GM19238 (cell line): Measurements from ENCODE around the gene POU4F3.

Experiments
- DNase-seq: peaks from one replicate; pipeline ENCODE4 v3.0.0; 2011; ENCODE audit warnings: low spot score; ENCODE audit not compliant: insufficient read length

Gene POU4F3

GRCh38 chr5:146339715-146340259 is 1.1 kb downstream of the POU4F3 start:
- DNase-seq = no peak

DNA sequence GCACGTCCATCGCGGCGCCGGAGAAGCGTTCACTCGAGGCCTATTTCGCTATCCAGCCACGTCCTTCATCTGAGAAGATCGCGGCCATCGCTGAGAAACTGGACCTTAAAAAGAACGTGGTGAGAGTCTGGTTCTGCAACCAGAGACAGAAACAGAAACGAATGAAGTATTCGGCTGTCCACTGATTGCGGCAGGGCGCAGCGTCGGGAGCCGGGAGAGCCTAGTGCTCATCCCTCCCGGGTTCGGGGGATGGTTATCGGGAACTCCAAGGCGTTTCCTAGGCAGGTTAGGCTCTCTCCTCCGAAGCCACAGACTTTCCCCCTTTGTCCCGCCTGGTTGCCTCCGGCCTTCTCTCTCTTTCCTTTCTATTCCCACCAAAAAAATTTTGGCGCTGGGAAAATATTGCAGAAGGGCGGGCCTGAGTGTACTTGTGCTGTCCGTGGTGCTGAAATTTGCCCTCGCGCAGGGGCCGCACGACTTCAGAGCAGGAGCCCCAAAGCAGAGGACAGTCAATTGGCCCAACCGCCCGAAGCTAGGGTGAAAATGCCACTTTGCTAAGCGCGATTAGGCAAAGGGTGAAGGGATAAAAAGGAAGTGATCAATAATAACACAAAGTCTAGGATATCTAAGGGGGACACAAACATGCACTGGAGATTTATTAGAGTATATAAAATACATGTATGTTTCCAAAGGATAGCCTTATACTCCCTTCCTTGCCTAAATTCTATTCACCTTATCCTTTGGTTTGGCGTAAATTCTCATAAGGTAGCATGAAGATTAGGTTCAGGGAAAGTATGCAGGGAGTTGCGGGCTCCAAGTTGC is 1.8 kb downstream of the POU4F3 start:
- peak; percentile 35 for DNase-seq

DNA sequence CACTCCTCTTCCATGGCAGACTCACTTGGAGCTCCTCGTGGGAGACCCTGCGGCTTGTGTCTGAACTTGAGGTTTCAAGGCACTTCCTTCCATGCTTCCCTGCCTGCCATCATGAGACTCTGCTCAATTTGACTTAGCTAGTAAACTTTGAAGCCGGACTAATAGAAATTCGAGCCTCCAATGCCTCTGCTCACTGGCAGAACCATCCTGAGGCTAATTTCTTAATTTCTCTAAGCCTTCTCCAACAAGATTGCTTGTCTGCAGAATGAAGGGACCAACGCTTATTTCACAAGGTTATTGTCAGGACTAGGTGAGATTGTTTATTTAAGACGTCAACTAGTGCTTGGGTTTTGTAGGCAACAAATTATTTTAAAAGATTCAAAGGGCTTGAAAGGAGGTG is 3.2 kb downstream of the POU4F3 start:
- no peak for DNase-seq

DNA sequence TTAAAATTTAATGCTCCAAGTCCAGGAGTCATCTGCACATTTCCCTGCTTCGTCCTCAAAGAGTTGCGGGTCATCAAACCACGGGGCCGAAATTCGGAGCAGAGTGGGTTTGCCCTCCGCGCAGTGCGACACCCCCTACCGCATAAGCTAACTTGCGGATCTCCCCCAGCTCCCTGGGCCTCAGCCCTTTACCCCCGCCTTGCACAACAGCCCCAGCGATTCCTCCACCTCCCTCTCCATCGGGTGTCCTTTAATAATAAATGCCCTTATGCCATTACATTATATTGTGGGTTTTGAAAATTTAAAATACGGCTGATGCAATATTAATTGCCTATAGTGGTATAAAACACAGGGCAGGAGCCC is 3.9 kb downstream of the POU4F3 start:
- no peak for DNase-seq

DNA sequence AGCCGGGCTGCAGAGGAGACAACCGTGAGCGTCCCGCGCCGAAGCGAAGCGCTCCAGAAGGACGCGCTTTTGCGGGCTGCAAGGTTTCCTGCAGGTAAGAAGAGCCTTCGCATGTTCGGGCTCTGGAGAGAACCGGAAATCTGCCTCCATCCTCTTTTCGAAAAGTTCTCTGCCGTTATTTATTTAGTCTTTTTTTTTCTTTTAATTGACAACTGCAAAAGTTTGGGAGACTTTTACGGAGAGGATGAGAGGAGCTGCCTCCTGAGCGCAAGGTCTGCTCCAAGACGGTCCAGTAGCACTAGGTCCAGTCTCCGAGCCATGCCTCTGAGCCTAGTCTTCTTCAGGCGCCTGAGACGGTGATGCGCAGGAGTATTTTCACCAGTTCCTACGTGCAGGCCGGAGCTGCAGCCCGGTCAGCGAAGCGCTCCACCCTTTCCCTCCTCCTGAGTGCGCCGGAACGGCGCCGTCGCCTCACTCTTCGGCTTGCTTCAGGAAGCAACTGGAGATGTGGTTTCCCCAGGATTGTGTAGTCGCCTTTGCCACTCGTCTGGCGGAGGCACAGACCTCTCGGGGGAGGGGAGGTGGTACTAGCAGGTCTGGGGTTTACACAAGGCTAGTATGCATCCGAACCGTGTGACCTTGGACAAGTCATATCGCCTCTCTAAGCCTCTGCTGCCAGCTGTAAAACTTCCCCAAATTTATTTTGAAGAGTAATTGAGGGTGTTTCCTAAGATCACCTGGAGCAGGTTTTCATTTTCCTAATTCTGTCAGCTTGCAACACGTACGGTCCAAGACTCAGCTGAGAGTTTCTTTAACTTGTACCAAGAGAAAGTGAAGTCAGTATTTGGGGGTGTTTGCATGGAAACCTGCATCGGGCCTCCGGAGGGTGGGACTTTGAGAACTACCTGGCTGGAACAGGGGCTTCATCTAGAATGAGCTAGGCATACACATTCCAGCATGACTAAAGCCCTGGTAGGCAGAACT is 4.5 kb downstream of the POU4F3 start:
- DNase-seq = no peak

DNA sequence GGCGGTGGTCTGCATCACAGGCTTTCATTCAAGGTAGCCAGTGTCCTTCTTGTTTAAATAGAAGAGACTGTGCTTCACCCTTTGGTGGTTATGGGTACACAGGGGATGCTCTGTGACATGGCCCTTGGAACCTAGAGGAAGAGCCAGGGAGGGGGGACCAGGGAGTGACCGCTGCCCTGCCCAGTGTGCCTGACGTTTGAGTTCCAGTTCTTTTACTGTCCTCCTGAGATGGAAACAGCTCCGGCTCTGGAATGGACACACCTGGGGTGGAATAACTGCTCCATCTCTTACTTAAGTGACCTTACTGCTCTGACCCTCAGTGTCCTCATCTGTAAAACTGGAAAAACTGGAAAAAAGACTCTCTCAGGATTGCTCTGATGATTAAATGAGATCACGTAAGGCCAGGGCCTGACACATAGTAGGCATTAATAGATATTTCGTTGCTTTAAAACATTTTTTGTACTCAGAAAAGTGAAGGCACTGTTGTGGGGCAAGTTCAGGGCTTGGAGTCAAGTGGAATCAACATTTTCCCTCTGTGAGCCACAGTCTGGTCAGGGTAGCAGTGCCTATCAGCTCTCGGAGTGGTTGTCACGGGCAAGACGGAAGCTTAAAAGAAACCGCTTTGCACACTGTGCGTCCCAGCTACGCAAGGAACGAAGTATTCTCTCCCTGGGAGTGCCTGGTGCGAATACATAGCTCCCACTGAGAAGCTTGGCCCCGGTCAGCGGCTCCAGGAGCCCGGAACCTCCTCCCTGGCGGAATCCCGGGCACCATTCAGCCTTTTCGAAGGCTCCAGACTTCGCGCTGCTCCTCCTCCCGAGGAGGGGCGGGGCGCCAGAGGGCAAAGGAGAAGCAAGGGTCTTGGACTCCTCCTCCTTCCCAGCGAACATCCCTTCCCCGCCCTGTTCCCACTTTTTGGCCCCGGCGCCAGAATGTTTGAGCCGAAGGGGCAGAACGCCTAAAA is 5.8 kb downstream of the POU4F3 start:
- no peak for DNase-seq

DNA sequence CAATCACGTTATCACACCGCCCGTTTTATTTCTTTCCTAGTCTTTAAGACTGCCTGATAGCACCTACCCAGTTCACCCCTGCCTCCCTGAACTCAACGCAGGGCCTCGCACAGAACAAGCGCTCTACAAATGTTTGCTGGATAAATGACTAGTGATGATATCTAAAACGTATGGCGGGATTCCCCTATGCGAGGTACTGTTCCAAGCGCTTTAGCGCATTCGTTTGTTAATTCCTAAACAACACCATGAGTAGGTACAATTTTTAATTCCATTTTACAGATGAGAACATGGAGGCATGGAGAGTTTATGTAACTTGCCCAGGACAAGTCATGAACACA is 6.6 kb downstream of the POU4F3 start:
- no peak for DNase-seq

DNA sequence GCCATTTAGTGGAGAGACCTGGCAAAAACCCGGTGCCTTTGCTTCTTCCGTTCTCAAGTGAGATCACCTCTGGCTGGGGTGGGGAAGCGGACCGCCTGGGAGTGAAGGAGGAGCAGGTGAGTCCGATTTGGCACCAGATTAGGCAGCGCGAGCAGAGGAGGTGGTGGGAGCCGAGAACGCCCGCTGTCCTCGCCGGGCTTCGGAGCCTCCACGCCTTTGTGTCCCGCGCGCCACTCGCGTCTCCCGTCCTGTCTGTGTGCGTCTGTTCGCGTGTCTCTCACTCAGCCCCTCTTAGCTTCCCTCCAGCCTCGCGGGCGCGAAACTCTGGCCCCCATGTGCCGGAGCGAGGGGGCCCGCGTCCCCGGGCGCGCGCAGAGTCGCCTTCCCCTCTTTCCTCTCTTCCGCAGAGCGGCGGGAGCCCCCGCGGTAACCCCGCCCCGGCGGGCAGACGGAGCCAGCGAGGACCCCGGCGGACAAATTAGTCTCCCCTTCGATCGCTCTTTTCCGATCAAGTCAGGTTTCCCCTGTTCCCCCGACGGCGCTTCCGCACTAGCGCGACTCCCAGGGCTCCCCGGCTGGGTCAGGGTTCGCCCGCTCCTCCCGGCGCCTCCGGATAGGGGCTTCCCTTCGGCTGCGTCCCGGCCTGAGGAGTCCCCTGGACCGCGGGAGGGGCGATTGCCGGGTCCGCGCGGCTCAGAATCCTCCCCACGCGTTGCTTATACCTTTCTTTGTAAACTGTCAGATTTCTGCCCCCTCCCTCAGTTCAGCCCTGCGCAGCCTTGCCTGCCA is 7.1 kb downstream of the POU4F3 start:
- DNase-seq = no peak

DNA sequence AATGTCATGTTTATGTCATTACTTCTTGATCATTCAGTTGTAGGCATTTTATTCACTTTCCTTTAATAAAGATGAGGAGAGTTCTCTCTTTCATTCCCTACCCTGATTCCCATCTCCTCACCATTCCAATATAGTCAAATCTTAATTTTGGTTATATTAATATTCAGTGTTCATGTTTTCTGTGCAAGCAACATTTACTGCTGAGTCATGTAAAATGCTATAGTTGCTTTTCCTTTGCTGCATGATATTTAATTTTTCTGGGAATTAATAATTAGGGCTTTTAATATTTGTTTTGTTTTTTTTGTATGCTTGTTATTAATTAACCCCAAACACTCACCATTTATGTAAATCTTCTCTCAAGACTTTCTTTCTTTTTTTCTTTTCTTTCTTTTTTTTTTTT is 18.5 kb downstream of the POU4F3 start:
- DNase-seq = no peak

DNA sequence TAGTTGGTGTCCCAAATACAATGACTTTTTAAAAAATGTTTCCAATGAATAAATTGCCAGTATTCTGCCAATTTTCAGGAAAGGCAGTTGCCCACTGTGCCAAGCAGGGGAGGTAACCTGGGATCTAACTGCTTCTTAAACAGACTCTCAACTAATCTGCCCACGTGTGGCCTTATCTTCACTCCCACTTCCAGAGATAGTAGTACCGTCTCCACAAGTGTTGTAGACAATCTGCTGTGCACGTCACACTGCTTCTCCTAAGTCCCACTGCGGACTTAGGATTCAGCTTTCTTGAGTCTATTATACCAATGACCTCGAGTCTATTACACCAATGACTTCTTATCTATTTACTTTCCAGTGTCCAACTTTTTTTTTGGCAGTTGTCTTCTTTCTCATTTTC is 21.2 kb downstream of the POU4F3 start:
- no peak for DNase-seq

- no peak for DNase-seq
Measured at GRCh38 chr5:146363161-146363874, 24.7 kb downstream of the POU4F3 start.

GRCh38 chr5:146365618-146366017 is 27.0 kb downstream of the POU4F3 start:
- no peak for DNase-seq

- DNase-seq = no peak
Measured at GRCh38 chr5:146366904-146367303, 28.3 kb downstream of the POU4F3 start.

- DNase-seq = no peak
Measured at GRCh38 chr5:146368137-146368536, 29.5 kb downstream of the POU4F3 start.

DNA sequence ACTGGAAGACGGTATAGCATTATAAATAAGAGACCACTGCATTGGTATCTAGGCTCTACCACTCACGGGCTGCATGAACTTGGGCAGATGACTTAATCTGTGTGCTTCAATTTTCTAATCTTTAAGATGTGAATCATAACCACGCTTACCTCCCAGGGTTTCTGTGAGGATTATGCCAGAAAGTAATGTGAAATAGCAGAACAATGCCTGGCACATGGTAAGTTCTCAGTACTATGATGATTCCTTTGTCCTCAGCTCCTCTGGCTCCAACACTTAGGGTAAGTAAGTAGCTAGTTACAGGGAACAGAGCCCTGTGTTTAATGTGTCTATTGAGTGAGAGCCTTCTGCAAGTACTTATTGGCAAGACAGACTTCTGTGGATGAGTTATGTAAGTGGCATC is 31.1 kb downstream of the POU4F3 start:
- DNase-seq = no peak

- no peak for DNase-seq
Measured at GRCh38 chr5:146376821-146377220, 38.2 kb downstream of the POU4F3 start.

DNA sequence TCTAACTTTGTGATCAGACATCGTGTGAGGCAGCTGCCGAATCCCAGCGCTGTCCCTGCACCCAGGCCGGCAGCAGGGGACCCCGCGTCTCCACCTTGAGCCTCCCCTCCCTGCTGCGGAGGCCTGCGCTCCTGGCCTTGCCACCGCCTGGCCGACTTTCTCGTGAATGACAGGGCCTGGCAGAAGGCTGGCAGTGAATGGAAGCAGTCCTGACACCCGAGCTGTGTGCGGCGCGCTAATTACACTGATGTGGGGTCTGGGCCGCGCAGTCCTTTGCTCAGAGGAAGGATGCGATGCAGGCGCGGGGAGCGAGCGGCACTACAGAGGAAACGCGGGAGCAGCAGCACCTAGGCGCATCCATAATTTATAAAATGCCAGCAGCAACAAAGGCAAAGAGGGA is 40.3 kb downstream of the POU4F3 start:
- no peak for DNase-seq

DNA sequence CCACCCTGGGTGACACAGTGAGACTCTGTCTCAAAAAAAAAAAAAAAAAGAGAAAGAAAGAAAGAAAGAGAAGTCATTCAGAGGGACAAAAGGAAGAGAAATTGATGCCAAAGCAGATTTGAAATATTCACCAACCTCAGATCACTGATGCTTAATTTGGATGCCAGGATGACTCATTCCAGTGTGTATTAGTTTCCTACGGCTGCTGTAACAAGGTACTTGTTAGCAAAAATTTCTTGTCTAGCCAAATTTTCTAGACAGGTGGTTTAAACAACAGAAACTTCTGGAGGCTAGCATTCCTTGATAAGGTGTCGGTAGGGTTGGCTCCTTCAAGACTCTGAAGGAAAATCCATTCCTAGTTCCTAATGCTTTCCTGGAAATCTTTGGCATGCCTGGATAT is 42.1 kb downstream of the POU4F3 start:
- no peak for DNase-seq

DNA sequence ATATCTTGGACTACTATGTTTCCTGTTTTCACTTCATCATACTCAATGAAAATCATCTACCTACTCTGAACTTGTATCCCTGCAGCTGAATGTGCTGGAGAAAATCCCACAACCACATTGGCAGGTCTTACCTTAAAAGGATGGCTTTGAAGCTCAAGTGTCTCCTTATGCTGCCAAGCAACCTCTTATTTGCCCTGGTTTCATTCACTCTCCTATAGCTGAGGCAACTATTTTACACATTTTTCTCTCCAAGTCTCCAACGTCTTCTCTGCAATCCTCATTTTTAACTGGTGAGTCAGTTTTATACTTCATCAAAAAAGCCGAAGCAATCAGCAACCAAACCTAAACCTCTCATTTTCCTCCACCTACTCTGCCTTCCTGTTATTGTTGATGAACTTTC is 49.7 kb downstream of the POU4F3 start:
- no peak for DNase-seq

GRCh38 chr5:146390469-146390868 is 51.8 kb downstream of the POU4F3 start:
- DNase-seq = no peak
